ENCODE results near the gene VASH2.
"Not testable (repeated sequence)": the region's sequence is repeated elsewhere in the genome, so short reads cannot be mapped to it uniquely, and the experiment has no call there.

VASH2 gene

DNA sequence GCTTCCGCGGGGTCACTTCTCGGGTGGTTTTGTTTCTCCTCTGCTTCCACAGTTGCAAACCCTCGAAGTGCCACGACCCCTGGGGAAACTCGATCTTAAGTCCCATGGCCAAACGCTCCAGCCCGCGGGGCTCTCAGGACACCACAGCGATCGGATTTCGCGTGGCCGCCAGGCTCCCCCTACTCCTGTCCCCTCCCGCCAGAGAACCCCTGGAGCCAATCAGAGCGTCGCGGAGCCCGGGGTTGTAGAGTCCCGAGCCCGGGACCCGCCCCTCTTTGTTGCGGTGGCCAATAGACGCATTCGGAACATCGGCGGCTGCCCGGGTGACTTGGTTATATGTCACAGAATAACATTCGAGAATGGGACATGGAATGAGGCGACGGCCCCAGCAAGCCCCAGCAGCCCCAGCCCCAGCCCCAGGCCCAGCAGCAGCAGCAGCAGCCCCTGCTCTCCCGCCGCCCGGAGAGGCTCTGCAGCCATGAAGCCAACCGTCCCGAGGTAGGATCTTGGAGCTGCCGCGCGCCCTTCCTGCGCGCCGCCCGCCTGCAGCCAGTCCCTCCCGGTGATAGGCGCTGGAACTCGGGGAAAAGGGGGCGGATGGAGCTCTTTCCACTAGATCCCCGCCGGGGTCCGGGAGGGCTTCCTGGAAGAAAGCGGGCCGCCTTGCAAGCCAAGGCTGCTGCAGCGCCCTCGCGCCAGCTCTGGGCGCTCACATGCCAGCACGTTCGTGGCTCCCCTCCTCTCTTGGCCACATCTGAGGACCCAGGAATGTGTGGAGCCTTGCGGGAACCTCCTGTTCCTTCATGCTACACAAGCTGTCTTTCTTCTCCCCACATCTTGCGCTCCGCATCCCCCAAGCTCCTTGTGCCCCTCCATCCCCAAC lies at the start of gene VASH2:
TSS of gene VASH2 (plus strand) at position 299 of the 883 bp plus-strand sequence. CDS start 1,002 bp downstream, outside the sequence.
- H3K27ac ChIP-seq, result peak within 1 kb of the TSS; percentile 42; the same call in 1 of the 2 replicates

DNA sequence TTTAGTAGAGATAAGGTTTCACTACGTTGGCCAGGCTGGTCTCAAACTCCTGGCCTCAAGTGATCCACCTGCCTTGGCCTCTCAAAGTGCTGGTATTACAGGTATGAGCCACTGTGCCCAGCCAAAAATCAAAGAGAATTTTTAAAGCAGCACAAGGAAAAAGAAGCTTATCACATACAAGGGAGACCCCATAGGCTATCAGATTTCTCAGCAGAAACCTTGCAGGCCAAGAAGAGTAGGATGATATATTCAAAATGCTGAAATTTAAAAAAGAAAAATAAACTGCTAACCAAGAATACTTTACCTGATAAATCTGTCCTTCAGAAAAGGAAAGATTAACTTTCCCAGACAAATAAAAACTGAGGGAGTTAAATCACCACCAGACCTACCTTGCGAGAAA lies 49.1 kb upstream of the VASH2 start:
- no peak for TF ChIP-seq CTCF (conservative IDR thresholded peaks at IDR 0.05)
- no peak overlapping the region for H3K27ac ChIP-seq

More for the DNA sequence above, at the start of gene VASH2:
- no peak; the same call in 1 of the 2 replicates for TF ChIP-seq CTCF (conservative IDR thresholded peaks at IDR 0.05)

GRCh38 chr1:212902054-212902453 lies 48.3 kb upstream of the VASH2 start:
- no peak overlapping the region for H3K27ac ChIP-seq
- TF ChIP-seq CTCF (conservative IDR thresholded peaks at IDR 0.05), result no peak

DNA sequence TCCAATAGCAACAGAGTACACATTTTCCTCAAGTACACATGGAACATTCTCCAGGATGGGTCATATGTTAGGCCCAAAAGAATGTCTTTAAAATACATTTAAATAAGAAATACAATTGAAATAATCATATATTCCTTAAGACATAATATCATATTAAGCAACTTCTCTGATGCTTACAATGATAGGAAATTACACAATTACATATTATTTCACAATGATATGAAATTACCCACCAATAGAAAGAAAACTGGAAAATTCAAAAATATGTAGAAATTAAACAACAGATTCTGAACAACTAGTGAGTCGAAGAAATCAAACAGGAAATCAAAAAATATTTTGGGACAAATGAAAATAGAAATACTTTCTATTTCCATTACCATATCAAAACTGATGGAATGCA lies 46.7 kb upstream of the VASH2 start:
- TF ChIP-seq CTCF (conservative IDR thresholded peaks at IDR 0.05), result no peak

GRCh38 chr1:212908071-212908470 lies 42.3 kb upstream of the VASH2 start:
- H3K27ac ChIP-seq, result not testable (repeated sequence)

More for the DNA sequence above, 46.7 kb upstream of the VASH2 start:
- no peak overlapping the region for H3K27ac ChIP-seq

DNA sequence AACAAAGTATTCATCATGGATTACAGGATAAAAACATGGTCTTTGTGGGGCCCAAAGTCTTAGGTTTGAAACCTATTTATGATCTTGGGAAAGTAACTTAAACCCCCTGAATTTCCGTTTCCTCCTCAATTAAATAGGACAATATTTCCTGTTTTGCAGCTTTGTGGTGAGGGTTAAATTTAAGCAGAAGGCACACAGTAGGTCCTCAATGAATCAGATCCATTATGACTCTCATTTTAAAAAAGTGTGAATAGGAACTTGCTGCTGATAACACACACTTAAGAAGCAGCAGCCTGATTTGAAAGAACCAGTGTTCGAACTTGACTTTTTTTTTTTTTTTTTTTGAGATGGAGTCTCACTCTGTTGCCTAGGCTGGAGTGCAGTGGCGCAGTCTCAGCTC lies 41.4 kb upstream of the VASH2 start:
- TF ChIP-seq CTCF (conservative IDR thresholded peaks at IDR 0.05), result no peak
- no peak overlapping the region for H3K27ac ChIP-seq

- H3K27ac ChIP-seq, result no peak overlapping the region
- TF ChIP-seq CTCF (conservative IDR thresholded peaks at IDR 0.05), result no peak
Observed at GRCh38 chr1:212909652-212910063, 40.7 kb upstream of the VASH2 start.

GRCh38 chr1:212910213-212910612 lies 40.1 kb upstream of the VASH2 start:
- H3K27ac ChIP-seq, result not testable (repeated sequence)

- H3K27ac ChIP-seq, result not testable (repeated sequence)
Observed at GRCh38 chr1:212913638-212914037, 36.7 kb upstream of the VASH2 start.

DNA sequence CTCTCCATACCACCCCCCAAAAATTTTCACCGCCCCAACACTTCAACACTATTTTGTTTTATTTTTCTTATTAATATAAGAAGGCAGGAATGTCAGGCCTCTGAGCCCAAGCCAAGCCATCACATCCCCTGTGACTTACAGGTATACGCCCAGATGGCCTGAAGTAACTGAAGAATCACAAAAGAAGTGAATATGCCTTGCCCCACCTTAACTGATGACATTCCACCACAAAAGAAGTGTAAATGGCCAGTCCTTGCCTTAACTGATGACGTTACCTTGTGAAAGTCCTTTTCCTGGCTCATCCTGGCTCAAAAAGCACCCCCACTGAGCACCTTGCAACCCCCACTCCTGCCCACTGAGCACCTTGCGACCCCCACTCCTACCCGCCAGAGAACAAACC lies 36.2 kb upstream of the VASH2 start:
- H3K27ac ChIP-seq, result not testable (repeated sequence)
